ENCODE measurements around the gene TBXA2R. TPM values are rescaled to one million over a fixed set of nuclear protein-coding genes. Genes with fewer than 3 reads are reported as not detected.

TBXA2R gene
- total and polyA plus RNA-seq, 2 of the 4 experiments (the other 2 are of a cell fraction): 0.36 to 2.3 TPM

DNA sequence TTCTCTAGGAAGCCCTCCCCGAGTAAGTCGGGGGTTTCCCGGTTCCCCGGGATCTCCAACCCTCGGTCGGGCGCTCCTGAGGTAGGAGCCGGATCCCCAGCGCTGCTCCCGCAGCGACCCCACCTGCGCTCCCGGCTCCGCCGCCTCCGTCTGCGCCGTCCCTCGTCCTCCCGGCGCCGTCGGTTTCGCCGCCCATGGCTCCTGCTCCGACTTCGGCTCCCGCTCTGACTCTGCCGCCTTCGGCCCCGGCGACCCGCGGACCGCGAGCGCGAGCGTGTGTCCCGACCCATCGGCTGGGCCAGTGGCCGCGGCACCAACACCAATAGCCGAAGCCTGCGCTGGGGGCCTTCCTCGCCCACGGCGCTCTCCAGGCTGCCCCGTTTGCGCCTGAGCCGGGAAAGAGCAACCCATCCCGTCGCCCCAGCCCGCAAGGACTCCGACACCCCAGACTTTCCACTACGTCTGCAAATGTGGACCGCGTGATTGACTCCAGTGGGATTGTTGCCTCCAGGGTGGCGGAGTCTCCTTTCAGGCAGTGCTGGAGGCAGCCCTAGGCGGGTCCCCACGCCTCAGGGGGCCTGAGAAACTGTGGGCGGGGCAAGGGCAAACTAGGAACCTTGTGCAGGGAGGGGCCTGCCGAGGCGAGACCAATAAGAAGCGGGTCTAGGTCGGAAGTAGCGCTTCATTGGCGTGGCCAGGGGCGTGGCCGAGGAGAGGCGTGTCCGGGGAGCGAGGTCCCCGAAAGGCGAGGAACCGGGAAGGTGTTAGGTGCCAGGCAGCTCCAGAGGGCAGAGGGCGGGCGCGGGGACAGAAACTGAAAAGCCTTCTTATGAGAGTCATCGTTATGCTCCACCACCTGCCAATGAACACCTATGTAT is 20.0 kb upstream of the TBXA2R start, which contains the start of gene CACTIN:
Gene CACTIN (minus strand): TSS at position 318 of the 878 bp plus-strand sequence. CDS start 28 bp downstream, at position 290.
- Histone ChIP-seq H4K8ac (ENCODE audit: low read depth in 2 of 2, low read length in 2 of 2) (peak within 1 kb of the TSS; percentile 63 to 100), H3K14ac (replicated peaks; ENCODE audit: low read depth, low read length) (peak within 1 kb of the TSS; percentile 100), H2BK120ac (ENCODE audit: low read depth, low read length) (peak within 1 kb of the TSS; percentile 99), H2AK5ac (ENCODE audit: low read depth, low read length) (peak within 1 kb of the TSS; percentile 88), H2BK20ac (ENCODE audit: low read depth, low read length) (peak within 1 kb of the TSS; percentile 96), H3K27ac (ENCODE audit: insufficient read depth, low read length) (peak within 1 kb of the TSS; percentile 94), H4K91ac (ENCODE audit: insufficient read depth, low read depth, low read length) (peak within 1 kb of the TSS; percentile 100), H3K4me1 (ENCODE audit: control insufficient read depth, insufficient read depth, low read length) (peaks cover 6% of the 10 kb centered on the region; the same call in 1 of the 2 replicates), H3K9me3 (ENCODE audit: control insufficient read depth, insufficient read depth, low read length) (no peaks in the 10 kb centered on the region), H3K9me1 (ENCODE audit: insufficient read depth, low read length) (peaks cover 3% of the 10 kb centered on the region; the same call in 1 of the 2 replicates), H3K56ac (ENCODE audit: extremely low read depth, insufficient read depth, low read length) (peak within 1 kb of the TSS; percentile 79), H3K9ac (ENCODE audit: low read depth, low read length) (peak within 1 kb of the TSS; percentile 83), H3K18ac (ENCODE audit: low read depth, low read length) (peak within 1 kb of the TSS; percentile 98), H3K23ac (ENCODE audit: low read depth, low read length) (peak within 1 kb of the TSS; percentile 98), H3K36me3 (ENCODE audit: control insufficient read depth, insufficient read depth, low read length) (peaks cover 20% of the 10 kb centered on the region; the same call in 1 of the 2 replicates), H4K20me1 (ENCODE audit: insufficient read depth, low read length) (peaks cover 19% of the 10 kb centered on the region), H2AFZ (replicated peaks; ENCODE audit: low read length, poor library complexity) (peak within 1 kb of the TSS; percentile 99), H3K27me3 (ENCODE audit: control insufficient read depth, insufficient read depth, low read length) (no peaks in the 10 kb centered on the region), H3K4me3 (ENCODE audit: insufficient read depth, low read depth, low read length) (peak within 1 kb of the TSS; percentile 91), H2AK9ac (replicated peaks; ENCODE audit: low read depth, low read length, poor library complexity) (peak within 1 kb of the TSS; percentile 100), H3K4me2 (ENCODE audit: low read depth, low read length) (peak within 1 kb of the TSS; percentile 99), H4K5ac (ENCODE audit: low read depth, low read length) (peak within 1 kb of the TSS; percentile 97), H2BK15ac (ENCODE audit: low read depth, low read length) (peak within 1 kb of the TSS; percentile 92; the same call in 2 of the 3 replicates), H2BK5ac (ENCODE audit: low read depth, low read length, poor library complexity, severe bottlenecking) (peak within 1 kb of the TSS; percentile 99), H3K4ac (ENCODE audit: low read depth, low read length) (peak within 1 kb of the TSS; percentile 99), H3K79me1 (ENCODE audit: low read depth in 1 of 2, low read length in 2 of 2) (peaks cover 13 to 37% of the 10 kb centered on the region in 2 experiments; a peak in 3 of 4 replicates)
- in situ Hi-C loops (cut with MboI; ENCODE audit: low sequenced_read_pairs) (no loop called here), dilution Hi-C loops (cut with HindIII; ENCODE audit: low sequenced_read_pairs, unreplicated experiment) (no loop called here), intact Hi-C loops (cut with micrococcal nuclease) (loop anchor here (5.0 kb wide), 1 partner anchor 119 kb away; the partner anchor contains the start of gene FZR1)
- peak; percentile 97 for DNase-seq
- no TSS peak for BruUV-seq (replicated peaks)
- peak; percentile 99 for ATAC-seq (ENCODE audit: low read depth)
- WGBS, 2 experiments (ENCODE audit: extremely low coverage in 2 of 2, insufficient read length in 1 of 2): 0% methylated on average over 49 of the region's 80 CpGs; no CpG with 5 or more reads in 1 of the 2 experiments
- ChIA-PET POLR2A (ENCODE audit: unreplicated experiment) (no interaction called here), CTCF (no interaction called here)
- TF ChIP-seq MAZ (IDR thresholded peaks at IDR 0.05; ENCODE audit: borderline replicate concordance, low read depth, low read length) (peak; percentile 71; the same call in 1 of the 2 replicates), MAFK (IDR thresholded peaks at IDR 0.05; ENCODE audit: low read depth, low read length) (peak; percentile 9; the same call in 1 of the 2 replicates), NFE2L2 (IDR thresholded peaks at IDR 0.05; ENCODE audit: low read depth, low read length) (no peak), RCOR1 (IDR thresholded peaks at IDR 0.05; ENCODE audit: insufficient replicate concordance, low read length) (no peak), MXI1 (IDR thresholded peaks at IDR 0.05; ENCODE audit: borderline replicate concordance, low read depth, low read length) (peak; percentile 84; the same call in 1 of the 2 replicates), RFX5 (IDR thresholded peaks at IDR 0.05; ENCODE audit: low read depth, low read length) (no peak), POLR2A (IDR thresholded peaks at IDR 0.05; ENCODE audit: low read depth, low read length) (peak; percentile 93), RAD21 (IDR thresholded peaks at IDR 0.05; ENCODE audit: low read length) (peak; percentile 6; the same call in 1 of the 2 replicates), BHLHE40 (IDR thresholded peaks at IDR 0.05; ENCODE audit: low read depth, low read length) (no peak), CEBPB (IDR thresholded peaks at IDR 0.05; ENCODE audit: low read depth, low read length) (no peak)
- TF ChIP-seq, protein P1, sequence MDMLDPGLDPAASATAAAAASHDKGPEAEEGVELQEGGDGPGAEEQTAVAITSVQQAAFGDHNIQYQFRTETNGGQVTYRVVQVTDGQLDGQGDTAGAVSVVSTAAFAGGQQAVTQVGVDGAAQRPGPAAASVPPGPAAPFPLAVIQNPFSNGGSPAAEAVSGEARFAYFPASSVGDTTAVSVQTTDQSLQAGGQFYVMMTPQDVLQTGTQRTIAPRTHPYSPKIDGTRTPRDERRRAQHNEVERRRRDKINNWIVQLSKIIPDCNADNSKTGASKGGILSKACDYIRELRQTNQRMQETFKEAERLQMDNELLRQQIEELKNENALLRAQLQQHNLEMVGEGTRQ (IDR thresholded peaks at IDR 0.05; ENCODE audit: low read depth, low read length): peak; percentile 47; the same call in 1 of the 2 replicates
- TF ChIP-seq, protein P2, sequence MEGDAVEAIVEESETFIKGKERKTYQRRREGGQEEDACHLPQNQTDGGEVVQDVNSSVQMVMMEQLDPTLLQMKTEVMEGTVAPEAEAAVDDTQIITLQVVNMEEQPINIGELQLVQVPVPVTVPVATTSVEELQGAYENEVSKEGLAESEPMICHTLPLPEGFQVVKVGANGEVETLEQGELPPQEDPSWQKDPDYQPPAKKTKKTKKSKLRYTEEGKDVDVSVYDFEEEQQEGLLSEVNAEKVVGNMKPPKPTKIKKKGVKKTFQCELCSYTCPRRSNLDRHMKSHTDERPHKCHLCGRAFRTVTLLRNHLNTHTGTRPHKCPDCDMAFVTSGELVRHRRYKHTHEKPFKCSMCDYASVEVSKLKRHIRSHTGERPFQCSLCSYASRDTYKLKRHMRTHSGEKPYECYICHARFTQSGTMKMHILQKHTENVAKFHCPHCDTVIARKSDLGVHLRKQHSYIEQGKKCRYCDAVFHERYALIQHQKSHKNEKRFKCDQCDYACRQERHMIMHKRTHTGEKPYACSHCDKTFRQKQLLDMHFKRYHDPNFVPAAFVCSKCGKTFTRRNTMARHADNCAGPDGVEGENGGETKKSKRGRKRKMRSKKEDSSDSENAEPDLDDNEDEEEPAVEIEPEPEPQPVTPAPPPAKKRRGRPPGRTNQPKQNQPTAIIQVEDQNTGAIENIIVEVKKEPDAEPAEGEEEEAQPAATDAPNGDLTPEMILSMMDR (conservative IDR thresholded peaks at IDR 0.05; ENCODE audit: low read depth, low read length): no peak
- TF ChIP-seq, protein P3, sequence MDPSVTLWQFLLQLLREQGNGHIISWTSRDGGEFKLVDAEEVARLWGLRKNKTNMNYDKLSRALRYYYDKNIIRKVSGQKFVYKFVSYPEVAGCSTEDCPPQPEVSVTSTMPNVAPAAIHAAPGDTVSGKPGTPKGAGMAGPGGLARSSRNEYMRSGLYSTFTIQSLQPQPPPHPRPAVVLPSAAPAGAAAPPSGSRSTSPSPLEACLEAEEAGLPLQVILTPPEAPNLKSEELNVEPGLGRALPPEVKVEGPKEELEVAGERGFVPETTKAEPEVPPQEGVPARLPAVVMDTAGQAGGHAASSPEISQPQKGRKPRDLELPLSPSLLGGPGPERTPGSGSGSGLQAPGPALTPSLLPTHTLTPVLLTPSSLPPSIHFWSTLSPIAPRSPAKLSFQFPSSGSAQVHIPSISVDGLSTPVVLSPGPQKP (IDR thresholded peaks at IDR 0.05; ENCODE audit: borderline replicate concordance, low read depth, low read length): no peak
